NCI-H2227 treated with DMSO at 0.1 percent for 48 hours (cell line): ENCODE data around the gene P2RX4.
"Not testable (repeated sequence)": the region's sequence is repeated elsewhere in the genome, so short reads cannot be mapped to it uniquely, and the experiment has no call there.

Experiments
- DNase-seq: peaks from one replicate; lab custom pipeline; 2025; lab: John Stamatoyannopoulos, UW

P2RX4 gene

GRCh38 chr12:121219353-121219986, 9.5 kb downstream of the P2RX4 start:
- DNase-seq = no peak

- DNase-seq = no peak
Measured at GRCh38 chr12:121222847-121223246, 12.9 kb downstream of the P2RX4 start.

GRCh38 chr12:121223292-121224285, 13.7 kb downstream of the P2RX4 start:
- no peak for DNase-seq

- DNase-seq = no peak
Measured at GRCh38 chr12:121224591-121224990, 14.7 kb downstream of the P2RX4 start.

GRCh38 chr12:121226399-121226798, 16.5 kb downstream of the P2RX4 start:
- DNase-seq = no peak

GRCh38 chr12:121226871-121227270, 16.9 kb downstream of the P2RX4 start:
- DNase-seq = not testable (repeated sequence)

GRCh38 chr12:121227294-121227693, 17.4 kb downstream of the P2RX4 start:
- no peak for DNase-seq

- DNase-seq = no peak
Measured at GRCh38 chr12:121228919-121229665, 19.2 kb downstream of the P2RX4 start.

- DNase-seq = not testable (repeated sequence)
Measured at GRCh38 chr12:121229826-121230537, 20.1 kb downstream of the P2RX4 start.

- no peak for DNase-seq
Measured at GRCh38 chr12:121230538-121230907, 20.6 kb downstream of the P2RX4 start.

GRCh38 chr12:121232163-121232562, 22.2 kb downstream of the P2RX4 start:
- DNase-seq = no peak

- DNase-seq = no peak
Measured at GRCh38 chr12:121232977-121233627, 23.2 kb downstream of the P2RX4 start.

GRCh38 chr12:121233628-121234020, 23.7 kb downstream of the P2RX4 start:
- no peak for DNase-seq

- DNase-seq = no peak
Measured at GRCh38 chr12:121236776-121237175, 26.8 kb downstream of the P2RX4 start.

GRCh38 chr12:121237415-121237814, 27.5 kb downstream of the P2RX4 start:
- no peak for DNase-seq

GRCh38 chr12:121238086-121238485, 28.2 kb downstream of the P2RX4 start:
- no peak for DNase-seq

- no peak for DNase-seq
Measured at GRCh38 chr12:121238604-121239350, 28.8 kb downstream of the P2RX4 start.

- DNase-seq = no peak
Measured at GRCh38 chr12:121239351-121240061, 29.6 kb downstream of the P2RX4 start.

- no peak for DNase-seq
Measured at GRCh38 chr12:121240062-121240420, 30.1 kb downstream of the P2RX4 start.

GRCh38 chr12:121240484-121241101, 30.7 kb downstream of the P2RX4 start:
- no peak for DNase-seq
